Activated T-cell treated with anti-CD3 and anti-CD28 coated beads, Interleukin-2, amount 50 U/mL, for 4 hours (primary cell): ENCODE results near the gene PTCHD4. TPM values are rescaled to one million over a fixed set of nuclear protein-coding genes. Genes with fewer than 3 reads are reported as not detected.
"Not testable (repeated sequence)": the region's sequence is repeated elsewhere in the genome, so short reads cannot be mapped to it uniquely, and the experiment has no call there.

Experiments used
- ATAC-seq, 2 donors: fragments of 200-7000 bp; cut with Tn5 transposase; one replicate each; pipeline ENCODE4 v1.10.0; 2021
- DNase-seq: peaks from one replicate; pipeline ENCODE4 v3.0.0-alpha.2; 2020
- H3K27me3 Mint-ChIP-seq: one replicate; pipeline ENCODE4 v1.8.0; 2021; ENCODE audit warnings: low read depth, mixed read lengths
- H3K36me3 Mint-ChIP-seq: one replicate; pipeline ENCODE4 v1.8.0; 2022; ENCODE audit warnings: mixed read lengths; ENCODE audit not compliant: insufficient read depth
- H3K4me1 Mint-ChIP-seq: one replicate; pipeline ENCODE4 v1.8.0; 2021; ENCODE audit warnings: low read depth, mixed read lengths
- H3K4me3 Mint-ChIP-seq: one replicate; pipeline ENCODE4 v1.8.0; 2021; ENCODE audit warnings: mild to moderate bottlenecking, moderate library complexity, mixed read lengths
- H3K9me3 Mint-ChIP-seq: one replicate; pipeline ENCODE4 v1.8.0; 2021; ENCODE audit warnings: mixed read lengths
- total RNA-seq, 3 donors: library from RNA; stranded (reverse); gene quantifications; one replicate each; pipeline ENCODE4 v1.2.1, GENCODE V29; 2021

The PTCHD4 gene
- total RNA-seq, 3 donors from 2014 or later, result not detected

- H3K4me1 Mint-ChIP-seq, result no peaks in the 10 kb centered on the region
- H3K4me3 Mint-ChIP-seq, result no peak overlapping the region
- ATAC-seq, result no peak
- H3K9me3 Mint-ChIP-seq, result no peaks in the 10 kb centered on the region
- H3K27me3 Mint-ChIP-seq, result no peaks in the 10 kb centered on the region
- no peak for DNase-seq
- no peaks in the 10 kb centered on the region for H3K36me3 Mint-ChIP-seq
Measured at GRCh38 chr6:48111575-48111974, 578 bp upstream of the PTCHD4 start.

- ATAC-seq (no peak), DNase-seq (no peak)
- Mint-ChIP-seq H3K36me3 (no peaks in the 10 kb centered on the region), H3K4me3 (no peak overlapping the region), H3K27me3 (no peaks in the 10 kb centered on the region), H3K9me3 (peaks cover 3% of the 10 kb centered on the region), H3K4me1 (no peaks in the 10 kb centered on the region)
Measured at GRCh38 chr6:48110436-48111142, 408 bp downstream of the PTCHD4 start.

GRCh38 chr6:48109944-48110343, 1.1 kb downstream of the PTCHD4 start:
- Mint-ChIP-seq H3K4me1 (no peaks in the 10 kb centered on the region), H3K9me3 (peaks cover 3% of the 10 kb centered on the region), H3K36me3 (no peaks in the 10 kb centered on the region), H3K4me3 (no peak overlapping the region), H3K27me3 (no peaks in the 10 kb centered on the region)
- no peak for DNase-seq
- no peak for ATAC-seq

DNA sequence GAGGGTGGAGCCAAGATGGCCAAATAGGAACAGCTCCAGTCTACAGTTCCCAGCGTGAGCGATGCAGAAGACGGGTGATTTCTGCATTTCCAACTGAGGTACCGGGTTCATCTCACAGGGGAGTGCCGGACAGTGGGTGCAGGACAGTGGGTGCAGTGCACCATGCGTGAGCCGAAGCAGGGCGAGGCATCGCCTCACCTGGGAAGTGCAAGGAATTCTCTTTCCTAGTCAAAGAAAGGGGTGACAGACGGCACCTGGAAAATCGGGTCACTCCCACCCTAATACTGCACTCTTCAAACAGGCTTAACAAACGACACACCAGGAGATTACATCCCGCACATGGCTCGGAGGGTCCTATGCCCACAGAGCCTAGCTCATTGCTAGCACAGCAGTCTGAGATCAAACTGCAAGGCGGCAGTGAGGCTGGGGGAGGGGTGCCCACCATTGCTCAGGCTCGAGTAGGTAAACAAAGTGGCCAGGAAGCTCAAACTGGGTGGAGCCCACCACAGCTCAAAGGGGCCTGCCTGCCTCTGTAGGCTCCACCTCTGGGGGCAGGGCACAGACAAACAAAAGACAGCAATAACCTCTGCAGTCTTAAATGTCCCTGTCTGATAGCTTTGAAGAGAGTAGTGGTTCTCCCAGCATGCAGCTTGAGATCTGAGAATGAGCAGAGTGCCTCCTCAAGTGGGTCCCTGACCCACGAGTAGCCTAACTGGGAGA, 8.4 kb downstream of the PTCHD4 start:
- not testable (repeated sequence) for H3K27me3 Mint-ChIP-seq, ATAC-seq, H3K4me1 Mint-ChIP-seq, H3K4me3 Mint-ChIP-seq, H3K36me3 Mint-ChIP-seq, DNase-seq, H3K9me3 Mint-ChIP-seq

DNA sequence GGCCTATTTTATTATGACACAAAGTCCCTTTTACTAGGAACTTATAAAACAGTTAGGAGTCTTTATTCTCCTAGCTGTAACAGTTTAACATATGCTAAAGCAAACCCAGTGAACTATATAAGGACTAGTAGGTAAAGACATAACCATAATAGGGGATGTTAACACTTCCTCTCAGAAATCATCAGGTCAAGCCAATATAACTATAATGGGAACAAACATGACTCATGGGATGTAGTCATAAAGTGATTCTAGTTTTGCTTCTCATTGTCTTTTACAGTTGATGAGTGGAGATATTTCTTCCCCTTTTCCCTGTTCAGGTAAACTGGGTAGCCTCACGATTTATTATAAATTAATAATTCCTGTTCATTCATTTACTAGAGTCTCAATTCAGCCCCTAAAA, 9.7 kb downstream of the PTCHD4 start:
- H3K36me3 Mint-ChIP-seq, result no peaks in the 10 kb centered on the region
- no peak overlapping the region for H3K4me3 Mint-ChIP-seq
- no peaks in the 10 kb centered on the region for H3K27me3 Mint-ChIP-seq
- ATAC-seq (no peak), DNase-seq (no peak)
- H3K4me1 Mint-ChIP-seq, result no peaks in the 10 kb centered on the region
- peaks cover 3% of the 10 kb centered on the region for H3K9me3 Mint-ChIP-seq

GRCh38 chr6:48100588-48100895, 10.5 kb downstream of the PTCHD4 start:
- H3K4me1 Mint-ChIP-seq, result no peaks in the 10 kb centered on the region
- H3K36me3 Mint-ChIP-seq, result no peaks in the 10 kb centered on the region
- no peak overlapping the region for H3K4me3 Mint-ChIP-seq
- no peaks in the 10 kb centered on the region for H3K27me3 Mint-ChIP-seq
- H3K9me3 Mint-ChIP-seq, result no peaks in the 10 kb centered on the region
- DNase-seq, result no peak
- ATAC-seq, result no peak

- H3K4me1 Mint-ChIP-seq, result no peaks in the 10 kb centered on the region
- H3K36me3 Mint-ChIP-seq, result no peaks in the 10 kb centered on the region
- no peaks in the 10 kb centered on the region for H3K27me3 Mint-ChIP-seq
- H3K4me3 Mint-ChIP-seq, result no peak overlapping the region
- ATAC-seq (no peak), DNase-seq (no peak)
- no peaks in the 10 kb centered on the region for H3K9me3 Mint-ChIP-seq
Measured at GRCh38 chr6:48099713-48100587, 11.0 kb downstream of the PTCHD4 start.

GRCh38 chr6:48098923-48099322, 12.1 kb downstream of the PTCHD4 start:
- no peaks in the 10 kb centered on the region for H3K27me3 Mint-ChIP-seq
- H3K4me1 Mint-ChIP-seq, result no peaks in the 10 kb centered on the region
- ATAC-seq (no peak), DNase-seq (no peak)
- no peak overlapping the region for H3K4me3 Mint-ChIP-seq
- H3K9me3 Mint-ChIP-seq, result no peaks in the 10 kb centered on the region
- H3K36me3 Mint-ChIP-seq, result no peaks in the 10 kb centered on the region

- DNase-seq (no peak), ATAC-seq (no peak)
- Mint-ChIP-seq H3K27me3 (no peaks in the 10 kb centered on the region), H3K9me3 (no peaks in the 10 kb centered on the region), H3K4me1 (no peaks in the 10 kb centered on the region), H3K36me3 (no peaks in the 10 kb centered on the region), H3K4me3 (no peak overlapping the region)
Measured at GRCh38 chr6:48092550-48093217, 18.3 kb downstream of the PTCHD4 start.

DNA sequence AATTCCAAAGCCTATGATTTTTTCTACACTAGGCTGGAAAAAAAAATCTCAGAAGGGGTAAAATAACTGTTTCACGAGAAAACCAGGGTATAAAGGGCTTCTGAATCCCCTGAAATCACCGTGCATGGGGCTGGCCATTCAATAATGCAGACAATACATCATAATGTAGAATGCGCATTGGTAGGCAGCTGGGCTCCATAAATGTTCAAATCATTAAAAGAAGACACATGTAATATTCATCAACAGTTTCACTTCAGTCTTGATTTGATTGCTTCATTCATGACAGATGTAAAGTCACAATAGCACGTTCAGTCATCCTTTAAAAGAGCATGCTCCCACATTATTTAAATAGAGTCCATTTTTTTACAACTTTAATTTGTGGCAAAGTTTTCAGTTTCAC, 20.5 kb downstream of the PTCHD4 start:
- Mint-ChIP-seq H3K27me3 (no peaks in the 10 kb centered on the region), H3K4me3 (no peak overlapping the region), H3K9me3 (no peaks in the 10 kb centered on the region), H3K4me1 (no peaks in the 10 kb centered on the region), H3K36me3 (no peaks in the 10 kb centered on the region)
- ATAC-seq (no peak), DNase-seq (no peak)

- H3K4me1 Mint-ChIP-seq, result no peaks in the 10 kb centered on the region
- no peak for ATAC-seq
- H3K4me3 Mint-ChIP-seq, result no peak overlapping the region
- no peaks in the 10 kb centered on the region for H3K36me3 Mint-ChIP-seq
- H3K9me3 Mint-ChIP-seq, result no peaks in the 10 kb centered on the region
- no peaks in the 10 kb centered on the region for H3K27me3 Mint-ChIP-seq
- DNase-seq, result no peak
Measured at GRCh38 chr6:48087448-48087847, 23.5 kb downstream of the PTCHD4 start.

DNA sequence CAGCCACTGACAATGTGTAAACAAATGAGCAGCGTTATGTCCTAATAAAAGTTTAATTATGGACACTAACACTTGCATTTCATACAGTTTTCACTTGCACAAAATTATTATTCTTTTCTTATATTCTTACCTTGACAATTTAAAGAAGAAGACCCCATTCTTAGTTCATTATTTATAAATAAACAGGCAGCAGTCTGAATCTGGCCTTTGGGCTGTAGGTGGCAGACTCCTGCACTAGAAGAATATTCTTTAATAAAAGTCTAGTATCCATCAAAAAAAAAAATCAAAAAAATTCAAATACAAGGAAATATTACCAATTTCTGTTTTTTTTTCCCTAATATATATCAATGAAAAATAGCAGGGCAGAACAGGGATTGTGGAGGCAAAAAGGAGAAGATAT, 24.8 kb downstream of the PTCHD4 start:
- Mint-ChIP-seq H3K36me3 (no peaks in the 10 kb centered on the region), H3K4me3 (no peak overlapping the region), H3K4me1 (no peaks in the 10 kb centered on the region), H3K27me3 (no peaks in the 10 kb centered on the region), H3K9me3 (no peaks in the 10 kb centered on the region)
- DNase-seq (no peak), ATAC-seq (no peak)

GRCh38 chr6:48085131-48085741, 25.8 kb downstream of the PTCHD4 start:
- DNase-seq (no peak), ATAC-seq (no peak)
- H3K9me3 Mint-ChIP-seq, result no peaks in the 10 kb centered on the region
- H3K36me3 Mint-ChIP-seq, result no peaks in the 10 kb centered on the region
- no peaks in the 10 kb centered on the region for H3K27me3 Mint-ChIP-seq
- H3K4me1 Mint-ChIP-seq, result no peaks in the 10 kb centered on the region
- H3K4me3 Mint-ChIP-seq, result no peak overlapping the region

GRCh38 chr6:48084201-48084600, 26.8 kb downstream of the PTCHD4 start:
- Mint-ChIP-seq H3K9me3 (no peaks in the 10 kb centered on the region), H3K4me1 (no peaks in the 10 kb centered on the region), H3K36me3 (no peaks in the 10 kb centered on the region), H3K4me3 (no peak overlapping the region), H3K27me3 (no peaks in the 10 kb centered on the region)
- DNase-seq (no peak), ATAC-seq (no peak)
